DND-41 (cell line): Measurements from ENCODE around the gene TECPR1.

Experiments used
- ATAC-seq: fragments of 200-7000 bp; cut with Tn5 transposase; 3 replicates; pipeline ENCODE4 v1.9.1; 2021; ENCODE audit warnings: low read depth; ENCODE audit not compliant: insufficient read depth
- DNase-seq: peaks from one replicate; pipeline ENCODE4 v3.0.0-alpha.2; 2020
- H2AFZ ChIP-seq: 2 replicates; pipeline ENCODE4 v1.6.0; 2012; ENCODE audit warnings: low read depth, low read length
- H3K27ac ChIP-seq: 2 replicates; pipeline ENCODE4 v1.5.1; 2012; ENCODE audit warnings: low read length, inconsistent platforms
- H3K27me3 ChIP-seq: fragments of 200-600 bp; sonication (generic); 2 replicates; pipeline ENCODE4 v1.6.0; 2012; ENCODE audit warnings: low read length, mild to moderate bottlenecking, inconsistent platforms; ENCODE audit not compliant: insufficient read depth, poor library complexity
- H3K36me3 ChIP-seq: 2 replicates; pipeline ENCODE4 v1.5.1; 2012; ENCODE audit warnings: low read length, inconsistent platforms; ENCODE audit not compliant: insufficient read depth
- H3K4me1 ChIP-seq: 2 replicates; pipeline ENCODE4 v1.5.1; 2012; ENCODE audit warnings: mild to moderate bottlenecking, low read length; ENCODE audit not compliant: insufficient read depth
- H3K4me2 ChIP-seq: 2 replicates; pipeline ENCODE4 v1.6.0; 2012; ENCODE audit warnings: mild to moderate bottlenecking, moderate library complexity, low read length, inconsistent platforms; ENCODE audit not compliant: insufficient read depth
- H3K4me3 ChIP-seq, 2 experiments: fragments of 200-600 bp in 1 of 2; shearing (Covaris generic) in 1 of 2; 2 replicates each; pipeline ENCODE4 v1.5.1; 2012 to 2016; ENCODE audit warnings: inconsistent platforms in 2 of 2, low read length in 2 of 2, mild to moderate bottlenecking in 2 of 2, low read depth in 1 of 2, moderate library complexity in 1 of 2
- H3K79me2 ChIP-seq: 2 replicates; pipeline ENCODE4 v1.6.0; 2012; ENCODE audit warnings: low read length, inconsistent platforms; ENCODE audit not compliant: insufficient read depth
- H3K9ac ChIP-seq: 2 replicates; pipeline ENCODE4 v1.6.0; 2012; ENCODE audit warnings: low read depth, mild to moderate bottlenecking, inconsistent platforms, low read length, moderate library complexity
- H3K9me3 ChIP-seq: 2 replicates; pipeline ENCODE4 v1.5.1; 2012; ENCODE audit warnings: low read length, moderate library complexity, mild to moderate bottlenecking, inconsistent platforms; ENCODE audit not compliant: insufficient read depth, severe bottlenecking
- H4K20me1 ChIP-seq: 2 replicates; pipeline ENCODE4 v1.6.0; 2012; ENCODE audit warnings: low read length; ENCODE audit not compliant: insufficient read depth
- EZH2 ChIP-seq: IDR thresholded peaks from 3 replicates; pipeline ENCODE4 v1.6.1; 2012; ENCODE audit warnings: borderline replicate concordance, low read depth, mild to moderate bottlenecking, moderate library complexity, low read length, inconsistent platforms; ENCODE audit not compliant: severe bottlenecking
- TF ChIP-seq, protein P1 (sequence below): IDR thresholded peaks from 2 replicates; pipeline ENCODE4 v1.5.1; 2012; ENCODE audit warnings: borderline replicate concordance, low read length, moderate library complexity, mild to moderate bottlenecking; ENCODE audit not compliant: poor library complexity, severe bottlenecking; ENCODE audit errors: extremely low read depth

The TECPR1 gene

DNA sequence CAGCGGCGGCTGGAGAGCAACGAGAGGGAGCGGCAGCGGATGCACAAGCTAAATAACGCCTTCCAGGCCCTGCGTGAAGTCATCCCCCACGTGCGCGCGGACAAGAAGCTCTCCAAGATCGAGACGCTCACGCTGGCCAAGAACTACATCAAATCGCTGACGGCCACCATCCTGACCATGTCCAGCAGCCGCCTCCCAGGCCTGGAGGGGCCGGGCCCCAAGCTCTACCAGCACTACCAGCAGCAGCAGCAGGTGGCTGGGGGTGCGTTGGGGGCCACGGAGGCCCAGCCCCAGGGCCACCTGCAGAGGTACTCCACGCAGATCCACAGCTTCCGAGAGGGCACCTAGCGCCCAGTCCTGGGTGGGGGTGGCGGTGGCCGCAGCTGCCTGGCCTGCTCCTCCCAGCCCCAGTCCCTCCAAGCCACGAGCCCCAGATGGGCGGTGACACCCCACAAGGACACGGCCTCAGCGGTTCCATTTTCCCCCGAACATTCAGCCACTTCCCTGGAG is 39.4 kb downstream of the TECPR1 start:
- no peaks in the 10 kb centered on the region for H3K4me1 ChIP-seq
- no peak overlapping the region for H3K9ac ChIP-seq
- H3K27ac ChIP-seq: no peak overlapping the region
- no peak overlapping the region for H3K4me3 ChIP-seq
- H3K79me2 ChIP-seq: no peaks in the 10 kb centered on the region
- DNase-seq: no peak
- H3K36me3 ChIP-seq: peaks cover 6% of the 10 kb centered on the region
- no peak overlapping the region for H2AFZ ChIP-seq
- H3K9me3 ChIP-seq: no peaks in the 10 kb centered on the region
- no peak for TF ChIP-seq EZH2
- TF ChIP-seq, protein P1, sequence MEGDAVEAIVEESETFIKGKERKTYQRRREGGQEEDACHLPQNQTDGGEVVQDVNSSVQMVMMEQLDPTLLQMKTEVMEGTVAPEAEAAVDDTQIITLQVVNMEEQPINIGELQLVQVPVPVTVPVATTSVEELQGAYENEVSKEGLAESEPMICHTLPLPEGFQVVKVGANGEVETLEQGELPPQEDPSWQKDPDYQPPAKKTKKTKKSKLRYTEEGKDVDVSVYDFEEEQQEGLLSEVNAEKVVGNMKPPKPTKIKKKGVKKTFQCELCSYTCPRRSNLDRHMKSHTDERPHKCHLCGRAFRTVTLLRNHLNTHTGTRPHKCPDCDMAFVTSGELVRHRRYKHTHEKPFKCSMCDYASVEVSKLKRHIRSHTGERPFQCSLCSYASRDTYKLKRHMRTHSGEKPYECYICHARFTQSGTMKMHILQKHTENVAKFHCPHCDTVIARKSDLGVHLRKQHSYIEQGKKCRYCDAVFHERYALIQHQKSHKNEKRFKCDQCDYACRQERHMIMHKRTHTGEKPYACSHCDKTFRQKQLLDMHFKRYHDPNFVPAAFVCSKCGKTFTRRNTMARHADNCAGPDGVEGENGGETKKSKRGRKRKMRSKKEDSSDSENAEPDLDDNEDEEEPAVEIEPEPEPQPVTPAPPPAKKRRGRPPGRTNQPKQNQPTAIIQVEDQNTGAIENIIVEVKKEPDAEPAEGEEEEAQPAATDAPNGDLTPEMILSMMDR: no peak
- ATAC-seq: no peak
- H3K4me2 ChIP-seq: no peak overlapping the region
- no peaks in the 10 kb centered on the region for H3K27me3 ChIP-seq
- H4K20me1 ChIP-seq: peaks cover 5% of the 10 kb centered on the region; the same call in 1 of the 2 replicates

DNA sequence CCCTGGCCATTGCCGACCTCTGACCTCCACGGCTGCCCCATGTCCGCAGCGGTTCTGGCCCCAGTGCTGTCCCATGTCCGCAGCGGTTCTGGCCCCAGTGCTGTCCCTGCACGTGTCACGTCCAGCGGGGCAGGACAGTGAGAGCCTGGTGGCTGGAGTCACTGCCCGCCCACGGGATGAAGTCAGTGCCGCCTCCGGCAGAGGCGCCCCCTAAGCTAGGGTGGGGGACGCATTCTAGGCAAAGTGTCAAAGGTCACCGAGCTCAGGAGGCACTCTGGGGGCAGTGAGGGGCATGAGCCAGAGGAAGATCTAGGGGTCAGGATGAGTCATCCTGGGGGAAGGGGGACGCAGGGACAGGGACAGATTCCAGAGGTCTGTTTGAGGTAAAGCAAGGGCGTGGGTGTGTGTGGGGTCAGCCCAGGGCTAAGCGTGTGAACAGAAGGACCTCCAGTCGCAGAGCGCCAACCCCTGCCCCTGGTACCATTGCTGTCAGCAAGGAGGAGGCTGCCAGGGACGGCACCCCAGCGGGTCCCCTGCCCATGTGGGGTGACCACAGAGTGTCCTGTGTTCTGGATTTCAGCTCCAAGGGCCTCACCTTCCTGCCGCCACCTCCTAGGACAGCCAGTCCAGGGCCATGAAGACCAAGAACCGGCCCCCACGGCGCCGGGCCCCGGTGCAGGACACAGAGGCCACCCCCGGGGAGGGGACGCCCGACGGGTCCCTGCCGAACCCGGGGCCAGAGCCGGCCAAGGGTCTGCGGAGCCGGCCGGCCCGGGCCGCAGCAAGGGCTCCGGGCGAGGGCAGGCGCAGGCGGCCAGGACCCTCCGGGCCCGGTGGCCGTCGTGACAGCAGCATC is 40.1 kb downstream of the TECPR1 start:
- no peak overlapping the region for H3K4me2 ChIP-seq
- no peaks in the 10 kb centered on the region for H3K4me1 ChIP-seq
- H3K9me3 ChIP-seq: no peaks in the 10 kb centered on the region
- no peak overlapping the region for H3K27ac ChIP-seq
- no peaks in the 10 kb centered on the region for H3K27me3 ChIP-seq
- no peak for TF ChIP-seq EZH2
- TF ChIP-seq, protein P1: no peak
- H3K36me3 ChIP-seq: peaks cover 7% of the 10 kb centered on the region
- ATAC-seq (no peak), DNase-seq (no peak)
- no peak overlapping the region for H3K9ac ChIP-seq
- no peak overlapping the region for H3K4me3 ChIP-seq
- H3K79me2 ChIP-seq: no peaks in the 10 kb centered on the region
- no peak overlapping the region for H2AFZ ChIP-seq
- H4K20me1 ChIP-seq: no peaks in the 10 kb centered on the region

DNA sequence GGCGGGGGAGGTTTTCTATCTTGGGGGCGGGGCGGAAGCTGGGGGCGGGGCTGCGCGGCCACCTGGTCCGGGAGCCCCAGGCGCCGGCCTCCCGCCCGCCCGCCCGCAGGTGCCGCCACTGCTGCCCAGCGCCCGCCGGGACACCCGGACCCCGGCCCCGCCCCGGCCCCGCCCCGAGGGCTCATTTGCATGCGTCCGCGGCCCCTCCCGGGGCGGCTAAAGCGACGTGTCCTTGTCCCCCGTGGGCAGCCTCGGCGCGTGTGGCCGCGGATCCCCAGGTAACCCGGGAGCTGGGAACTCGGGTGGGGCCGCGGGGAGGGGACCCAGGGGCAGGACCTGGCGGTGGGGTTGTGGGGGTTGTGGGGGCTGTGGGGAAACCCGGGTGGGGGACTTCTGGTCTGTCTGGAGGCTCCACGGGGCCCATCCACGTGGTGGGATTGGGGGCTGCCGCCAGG is 40.8 kb downstream of the TECPR1 start, which contains the start of gene BHLHA15:
TSS of gene BHLHA15 (plus strand) at position 219 of the 455 bp plus-strand sequence. CDS start 871 bp downstream, outside the sequence.
- no peak for ATAC-seq
- H2AFZ ChIP-seq: no peak within 1 kb of the TSS
- no peak within 1 kb of the TSS for H3K4me2 ChIP-seq
- H3K9me3 ChIP-seq: no peaks in the 10 kb centered on the region
- no peak within 1 kb of the TSS for H3K27ac ChIP-seq
- no peaks in the 10 kb centered on the region for H3K79me2 ChIP-seq
- no peak within 1 kb of the TSS for H3K4me3 ChIP-seq
- DNase-seq: no peak
- H3K9ac ChIP-seq: no peak within 1 kb of the TSS
- no peaks in the 10 kb centered on the region for H3K4me1 ChIP-seq
- peaks cover 14% of the 10 kb centered on the region for H3K36me3 ChIP-seq
- no peaks in the 10 kb centered on the region for H4K20me1 ChIP-seq
- H3K27me3 ChIP-seq: no peaks in the 10 kb centered on the region
- TF ChIP-seq, protein P1: no peak
- no peak for TF ChIP-seq EZH2
